Measurements from ENCODE around the gene GNAZ.

GNAZ gene

GRCh38 chr22:23094695-23095681 is 24.7 kb downstream of the GNAZ start:
- no peak for DNase-seq

- DNase-seq = no peak
These were observed 25.5 kb downstream of the GNAZ start for GRCh38 chr22:23095733-23096342.

- no peak for DNase-seq
These were observed 27.3 kb downstream of the GNAZ start for GRCh38 chr22:23097412-23098229.

GRCh38 chr22:23098230-23098705 is 27.9 kb downstream of the GNAZ start:
- DNase-seq = no peak

- DNase-seq = no peak
These were observed 28.6 kb downstream of the GNAZ start for GRCh38 chr22:23098718-23099530.

GRCh38 chr22:23099531-23099804 is 29.1 kb downstream of the GNAZ start:
- no peak for DNase-seq

- DNase-seq = no peak
These were observed 29.9 kb downstream of the GNAZ start for GRCh38 chr22:23100124-23100801.

GRCh38 chr22:23101524-23101923 is 31.2 kb downstream of the GNAZ start:
- DNase-seq = no peak

- no peak for DNase-seq
These were observed 31.8 kb downstream of the GNAZ start for GRCh38 chr22:23102002-23102655.

- DNase-seq = no peak
These were observed 32.5 kb downstream of the GNAZ start for GRCh38 chr22:23102776-23103175.

GRCh38 chr22:23103199-23103954 is 33.1 kb downstream of the GNAZ start:
- DNase-seq = no peak

- no peak for DNase-seq
These were observed 34.1 kb downstream of the GNAZ start for GRCh38 chr22:23104187-23104971.

- no peak for DNase-seq
These were observed 35.0 kb downstream of the GNAZ start for GRCh38 chr22:23105304-23105703.

- no peak for DNase-seq
These were observed 35.6 kb downstream of the GNAZ start for GRCh38 chr22:23105919-23106318.

GRCh38 chr22:23106344-23106743 is 36.0 kb downstream of the GNAZ start:
- DNase-seq = no peak

- no peak for DNase-seq
These were observed 36.6 kb downstream of the GNAZ start for GRCh38 chr22:23106906-23107367.

GRCh38 chr22:23107487-23108248 is 37.3 kb downstream of the GNAZ start:
- no peak for DNase-seq

- DNase-seq = no peak
These were observed 38.1 kb downstream of the GNAZ start for GRCh38 chr22:23108249-23109078.

All from stimulated activated CD4-positive, alpha-beta T cell treated with anti-CD3 and anti-CD28 coated beads, Interleukin-1b, Interleukin-23, amount 100 ng/mL, for 48 hours (primary cell).